Loucy (cell line): ENCODE measurements around the gene DRC1.

Experiments
- H2AFZ ChIP-seq: fragments of 200-600 bp; sonication (generic); 2 replicates; pipeline ENCODE4 v1.6.0; 2016; ENCODE audit warnings: antibody characterized with exemption, mild to moderate bottlenecking, low read length, moderate library complexity
- H3F3A ChIP-seq: fragments of 200-600 bp; 2 replicates; pipeline ENCODE4 v1.6.0; 2016; ENCODE audit warnings: antibody characterized with exemption, low read depth, mild to moderate bottlenecking
- H3K27me3 ChIP-seq: fragments of 200-600 bp; sonication (generic); 2 replicates; pipeline ENCODE4 v1.6.1; 2014; ENCODE audit warnings: low read length, mild to moderate bottlenecking; ENCODE audit not compliant: insufficient read depth, poor library complexity, severe bottlenecking
- H3K36me3 ChIP-seq: fragments of 200-600 bp; sonication (generic); 2 replicates; pipeline ENCODE4 v1.6.1; 2016; ENCODE audit warnings: low read length; ENCODE audit not compliant: insufficient read depth
- H3K4me1 ChIP-seq: fragments of 200-600 bp; sonication (generic); 2 replicates; pipeline ENCODE4 v1.5.1; 2014; ENCODE audit warnings: low read length, mild to moderate bottlenecking; ENCODE audit not compliant: insufficient read depth, poor library complexity, severe bottlenecking
- H3K4me2 ChIP-seq: fragments of 200-600 bp; sonication (generic); 2 replicates; pipeline ENCODE4 v1.6.0; 2014; ENCODE audit warnings: antibody characterized with exemption, low read length, low read depth, mild to moderate bottlenecking; ENCODE audit not compliant: poor library complexity, severe bottlenecking
- H3K4me3 ChIP-seq: fragments of 200-600 bp; sonication (generic); 2 replicates; pipeline ENCODE4 v1.5.1; 2014; ENCODE audit warnings: low read length, mild to moderate bottlenecking, mixed read lengths; ENCODE audit not compliant: poor library complexity, severe bottlenecking
- H3K79me2 ChIP-seq: fragments of 200-600 bp; sonication (generic); 2 replicates; pipeline ENCODE4 v1.6.1; 2014; ENCODE audit warnings: low read length; ENCODE audit not compliant: insufficient read depth
- H3K9ac ChIP-seq: fragments of 200-600 bp; sonication (generic); 2 replicates; pipeline ENCODE4 v1.6.0; 2014; ENCODE audit warnings: mild to moderate bottlenecking, low read depth, low read length, moderate library complexity; ENCODE audit not compliant: poor library complexity, severe bottlenecking
- H3K9me2 ChIP-seq: fragments of 200-600 bp; sonication (generic); replicated peaks from 2 replicates; pipeline ENCODE4 v1.6.1; 2016; ENCODE audit warnings: low read depth, low read length, mixed read lengths
- H3K9me3 ChIP-seq: fragments of 200-600 bp; sonication (generic); 2 replicates; pipeline ENCODE4 v1.6.1; 2014; ENCODE audit warnings: mild to moderate bottlenecking, antibody characterized with exemption, low read length, low read depth; ENCODE audit not compliant: insufficient read depth
- H4K20me1 ChIP-seq: fragments of 200-600 bp; sonication (generic); 2 replicates; pipeline ENCODE4 v1.6.0; 2014; ENCODE audit warnings: antibody characterized with exemption, low read length, mild to moderate bottlenecking; ENCODE audit not compliant: insufficient read depth, poor library complexity, severe bottlenecking
- EZH2phosphoT487 ChIP-seq: fragments of 200-600 bp; IDR thresholded peaks from 2 replicates; pipeline ENCODE4 v1.6.1; 2018; ENCODE audit warnings: antibody characterized with exemption, mild to moderate bottlenecking, moderate library complexity, borderline replicate concordance
- TF ChIP-seq, protein P1 (sequence below): fragments of 200-600 bp; sonication (generic); conservative IDR thresholded peaks from 2 replicates; pipeline ENCODE4 v1.5.1; 2014; ENCODE audit warnings: mild to moderate bottlenecking, antibody characterized with exemption, low read length

DRC1 gene

DNA sequence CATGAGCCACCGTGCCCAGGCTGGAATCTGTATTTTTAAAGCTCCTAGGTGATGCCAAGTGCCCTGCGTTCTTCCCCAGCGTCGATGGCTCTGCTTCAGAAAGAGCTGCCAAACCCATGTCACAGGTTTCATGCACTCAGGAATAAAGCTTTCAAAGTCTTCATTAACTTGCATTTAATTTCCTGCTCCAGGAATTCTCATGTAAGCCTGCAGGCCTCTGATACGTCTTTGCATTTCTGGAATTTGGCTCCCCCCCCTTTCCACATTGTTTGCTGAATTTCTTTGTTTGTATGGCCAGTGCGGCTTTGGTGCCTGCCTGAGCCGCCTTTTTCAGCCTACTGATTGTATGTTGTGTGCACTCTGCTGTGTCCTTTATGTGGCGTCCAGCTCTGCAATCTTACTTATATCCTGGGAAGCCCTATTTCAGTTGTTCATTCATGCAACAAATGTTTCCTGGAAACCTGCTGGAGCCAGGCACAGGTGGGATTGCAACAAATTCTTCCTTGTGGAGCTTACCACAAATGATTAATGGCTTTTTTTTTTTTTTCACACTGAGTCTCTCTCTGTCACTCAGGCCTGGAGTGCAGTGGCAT lies 94.1 kb downstream of the DRC1 start:
- Histone ChIP-seq H3K79me2 (no peaks in the 10 kb centered on the region), H3K9me2 (no peaks in the 10 kb centered on the region), H3K9ac (no peak overlapping the region), H3K4me2 (no peak overlapping the region), H3F3A (no peaks in the 10 kb centered on the region), H3K4me1 (no peaks in the 10 kb centered on the region), H4K20me1 (no peaks in the 10 kb centered on the region), H3K9me3 (no peaks in the 10 kb centered on the region), H3K27me3 (no peaks in the 10 kb centered on the region), H3K36me3 (no peaks in the 10 kb centered on the region), H2AFZ (no peak overlapping the region), H3K4me3 (no peak overlapping the region)
- TF ChIP-seq, protein P1, sequence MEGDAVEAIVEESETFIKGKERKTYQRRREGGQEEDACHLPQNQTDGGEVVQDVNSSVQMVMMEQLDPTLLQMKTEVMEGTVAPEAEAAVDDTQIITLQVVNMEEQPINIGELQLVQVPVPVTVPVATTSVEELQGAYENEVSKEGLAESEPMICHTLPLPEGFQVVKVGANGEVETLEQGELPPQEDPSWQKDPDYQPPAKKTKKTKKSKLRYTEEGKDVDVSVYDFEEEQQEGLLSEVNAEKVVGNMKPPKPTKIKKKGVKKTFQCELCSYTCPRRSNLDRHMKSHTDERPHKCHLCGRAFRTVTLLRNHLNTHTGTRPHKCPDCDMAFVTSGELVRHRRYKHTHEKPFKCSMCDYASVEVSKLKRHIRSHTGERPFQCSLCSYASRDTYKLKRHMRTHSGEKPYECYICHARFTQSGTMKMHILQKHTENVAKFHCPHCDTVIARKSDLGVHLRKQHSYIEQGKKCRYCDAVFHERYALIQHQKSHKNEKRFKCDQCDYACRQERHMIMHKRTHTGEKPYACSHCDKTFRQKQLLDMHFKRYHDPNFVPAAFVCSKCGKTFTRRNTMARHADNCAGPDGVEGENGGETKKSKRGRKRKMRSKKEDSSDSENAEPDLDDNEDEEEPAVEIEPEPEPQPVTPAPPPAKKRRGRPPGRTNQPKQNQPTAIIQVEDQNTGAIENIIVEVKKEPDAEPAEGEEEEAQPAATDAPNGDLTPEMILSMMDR, result no peak
- TF ChIP-seq EZH2phosphoT487, result no peak

DNA sequence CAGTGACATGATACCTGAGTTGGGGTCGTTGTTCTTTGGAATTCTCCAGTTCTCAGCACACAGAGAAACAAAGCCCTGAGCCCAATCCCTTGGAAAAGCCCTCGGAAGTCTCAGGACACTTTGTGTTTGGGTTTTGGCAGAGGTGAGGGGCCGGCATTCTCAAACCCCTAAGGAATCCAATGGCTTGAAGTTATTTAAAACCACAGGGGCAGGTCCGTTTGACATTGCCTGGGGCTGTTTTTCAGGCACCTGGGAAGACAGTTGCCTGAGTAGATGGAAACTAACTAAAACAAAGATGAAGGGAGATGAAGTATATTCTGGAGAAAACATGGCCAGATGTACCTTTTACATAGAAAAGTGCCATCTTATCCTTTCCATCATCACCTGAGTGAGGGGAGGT lies 98.7 kb downstream of the DRC1 start:
- Histone ChIP-seq H3K4me3 (no peak overlapping the region), H3K4me1 (no peaks in the 10 kb centered on the region), H3F3A (no peaks in the 10 kb centered on the region), H3K9me3 (no peaks in the 10 kb centered on the region), H2AFZ (no peak overlapping the region), H3K4me2 (no peak overlapping the region), H4K20me1 (no peaks in the 10 kb centered on the region), H3K9me2 (no peaks in the 10 kb centered on the region), H3K36me3 (no peaks in the 10 kb centered on the region), H3K9ac (no peak overlapping the region), H3K27me3 (no peaks in the 10 kb centered on the region), H3K79me2 (no peaks in the 10 kb centered on the region)
- TF ChIP-seq, protein P1, result no peak

DNA sequence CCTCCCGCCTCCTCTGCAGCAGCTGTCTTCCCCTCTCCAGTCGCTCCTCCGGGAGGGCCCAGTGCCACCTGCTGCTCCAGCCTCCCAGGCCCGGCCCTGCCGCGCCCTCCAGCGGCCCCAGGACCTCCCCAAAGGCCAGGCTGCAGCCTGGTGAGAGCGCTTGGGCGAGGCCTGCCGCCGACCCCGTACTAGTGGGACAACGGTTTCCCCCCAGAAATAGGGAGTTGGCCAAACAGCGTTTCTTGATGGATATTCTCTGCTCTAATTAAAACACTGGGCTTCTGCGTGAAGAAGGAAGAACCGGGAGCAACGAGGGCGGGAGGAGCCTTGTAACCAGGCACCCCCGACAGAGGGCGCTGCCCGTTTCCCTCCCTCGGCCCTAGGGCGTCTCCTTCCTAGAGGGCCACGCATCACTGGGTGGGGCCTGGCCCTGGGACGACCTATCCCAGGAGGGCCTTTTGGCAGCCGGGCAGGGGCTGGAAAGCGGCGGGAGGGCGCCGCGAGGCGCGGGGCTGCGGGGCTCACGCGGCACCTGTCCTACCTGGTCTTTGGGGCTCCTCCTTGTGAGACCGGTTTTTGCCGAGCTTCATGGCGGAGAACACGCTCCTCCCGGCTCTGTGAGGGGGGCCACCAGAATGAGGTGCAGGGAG lies 101.6 kb downstream of the DRC1 start:
- Histone ChIP-seq H3K4me2 (no peak overlapping the region), H3K9me3 (no peaks in the 10 kb centered on the region), H2AFZ (no peak overlapping the region), H3F3A (no peaks in the 10 kb centered on the region), H3K4me1 (no peaks in the 10 kb centered on the region), H4K20me1 (no peaks in the 10 kb centered on the region), H3K36me3 (no peaks in the 10 kb centered on the region), H3K9me2 (no peaks in the 10 kb centered on the region), H3K9ac (no peak overlapping the region), H3K4me3 (no peak overlapping the region), H3K79me2 (no peaks in the 10 kb centered on the region), H3K27me3 (no peaks in the 10 kb centered on the region)
- no peak for TF ChIP-seq EZH2phosphoT487
- TF ChIP-seq, protein P1, result peak; percentile 40
